HG03060 (cell line): Measurements from ENCODE around the gene AKAP6.

Experiments used
- ATAC-seq: cut with Tn5 transposase; IDR thresholded peaks from one replicate; pipeline ENCODE4 v1.9.1; 2021; ENCODE audit warnings: low read depth, moderate number of reproducible peaks; ENCODE audit not compliant: unreplicated experiment

AKAP6 gene

DNA sequence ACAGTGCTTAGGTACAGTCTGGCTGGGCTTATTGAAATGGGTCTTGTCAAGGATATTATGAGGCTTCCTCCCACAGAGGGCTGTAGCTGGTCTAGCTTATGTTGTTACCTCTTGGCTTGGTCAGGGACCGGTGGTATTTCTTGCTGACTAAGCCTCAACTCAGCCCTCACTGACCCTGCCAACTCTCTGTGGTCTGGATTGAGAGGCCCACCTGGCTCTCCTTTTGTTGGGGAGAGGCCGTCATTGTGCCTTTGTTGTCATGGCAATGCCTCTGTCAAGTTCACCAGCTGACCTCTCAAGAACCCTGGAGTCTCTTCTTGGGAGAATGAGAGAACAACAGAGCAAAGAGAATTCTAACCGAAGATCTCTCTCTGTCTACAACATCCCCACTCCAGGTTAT, 364.0 kb downstream of the AKAP6 start:
- ATAC-seq = no peak

DNA sequence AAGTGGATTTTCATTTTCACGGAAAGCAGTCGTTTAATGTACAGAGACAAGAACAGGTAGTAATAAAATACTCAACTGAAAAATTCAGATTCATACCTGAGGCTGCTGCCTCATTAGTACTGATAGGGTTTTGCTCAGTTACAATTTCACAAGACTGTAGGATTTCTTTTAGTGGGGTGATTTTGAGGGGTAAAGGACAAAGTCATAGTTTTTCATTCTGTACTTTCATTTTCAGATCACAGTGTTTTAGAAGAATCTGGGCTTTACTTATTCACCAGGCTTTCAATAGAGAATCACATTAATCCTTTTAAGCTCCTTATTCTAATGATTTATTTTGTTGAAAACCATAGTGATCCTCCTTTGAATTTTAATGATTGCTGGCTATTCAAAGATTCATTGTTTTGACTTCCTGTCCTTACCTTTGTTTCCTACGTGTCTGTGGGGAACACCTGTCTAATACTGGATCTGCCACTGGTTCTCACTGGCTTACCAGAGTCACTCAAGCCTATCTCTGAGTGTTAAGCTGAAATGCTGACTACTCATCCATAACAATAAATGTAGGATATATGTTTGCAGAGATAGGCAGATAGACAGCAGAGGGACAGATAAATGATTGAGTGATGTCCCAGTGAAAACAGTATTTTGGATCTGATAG, 365.8 kb downstream of the AKAP6 start:
- ATAC-seq = no peak

DNA sequence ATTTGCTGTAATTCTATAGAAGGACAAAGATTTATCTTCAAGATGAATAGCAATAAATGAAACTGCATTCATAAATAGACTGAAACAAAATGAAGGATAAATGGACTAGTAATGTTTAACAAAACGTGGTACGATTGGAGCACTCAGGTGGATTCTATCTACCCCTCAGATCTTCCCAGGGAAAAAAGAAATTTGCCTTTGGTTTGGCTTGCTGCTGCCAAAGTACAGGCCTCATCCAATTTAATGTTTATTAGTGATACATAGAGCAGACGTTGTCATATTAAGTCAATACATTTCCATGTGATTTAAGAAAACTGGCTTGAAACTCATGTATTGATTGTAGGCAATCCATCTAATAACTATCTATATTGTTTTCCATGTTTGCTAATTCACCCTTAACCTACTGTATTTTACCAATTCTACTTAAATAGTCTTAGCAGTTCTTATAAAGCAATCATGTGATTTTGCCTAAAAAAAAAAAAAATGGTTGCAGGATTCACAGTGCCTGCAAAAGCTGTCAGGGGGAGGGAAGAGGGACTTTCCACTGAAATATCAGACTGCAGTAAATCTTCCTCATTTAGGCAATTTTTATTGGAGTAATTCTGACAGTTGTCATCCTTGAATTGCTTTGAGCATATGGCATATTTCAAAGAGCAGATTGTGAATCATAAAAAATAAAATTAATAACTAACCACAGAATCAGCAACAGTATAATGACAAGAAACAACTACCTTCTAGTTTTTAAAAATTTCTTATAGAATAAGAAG, 367.4 kb downstream of the AKAP6 start:
- ATAC-seq = no peak

DNA sequence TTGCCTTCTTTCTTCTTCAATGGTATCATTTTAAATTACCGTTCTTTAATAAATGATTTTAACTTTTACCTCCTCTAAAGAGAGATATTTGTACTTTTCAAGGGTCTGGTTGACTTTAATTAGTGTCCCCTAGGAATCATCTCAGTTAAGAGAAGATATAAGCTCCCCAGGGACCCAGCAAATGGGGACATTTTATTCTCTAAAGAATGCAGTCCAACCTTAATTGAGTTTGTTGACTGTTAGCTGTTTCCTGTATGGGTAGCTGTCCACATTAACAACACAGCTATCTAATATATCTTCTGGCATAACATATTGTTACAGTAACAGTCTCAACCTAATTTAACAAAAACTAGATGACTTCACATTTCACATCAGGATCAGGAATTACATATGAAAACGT, 368.0 kb downstream of the AKAP6 start:
- ATAC-seq = no peak

DNA sequence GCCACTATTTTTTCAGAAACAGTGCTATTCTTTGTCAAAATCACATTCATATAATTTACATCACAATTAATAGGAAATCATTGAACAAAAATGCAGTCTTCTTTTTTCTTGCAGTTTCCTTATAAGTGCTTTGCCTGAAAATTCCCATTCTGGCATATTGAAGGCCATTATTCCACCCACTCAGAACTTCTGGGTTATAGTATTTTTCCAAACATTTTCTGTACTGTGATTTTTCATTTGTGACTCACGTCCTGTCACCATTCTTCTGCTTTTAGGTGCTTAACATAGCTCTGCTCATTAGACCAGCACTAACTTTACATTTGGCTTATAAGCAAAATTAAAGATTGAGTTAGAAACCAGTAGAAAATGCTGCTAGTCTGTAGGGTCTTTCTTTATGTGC, 368.6 kb downstream of the AKAP6 start:
- no peak for ATAC-seq

DNA sequence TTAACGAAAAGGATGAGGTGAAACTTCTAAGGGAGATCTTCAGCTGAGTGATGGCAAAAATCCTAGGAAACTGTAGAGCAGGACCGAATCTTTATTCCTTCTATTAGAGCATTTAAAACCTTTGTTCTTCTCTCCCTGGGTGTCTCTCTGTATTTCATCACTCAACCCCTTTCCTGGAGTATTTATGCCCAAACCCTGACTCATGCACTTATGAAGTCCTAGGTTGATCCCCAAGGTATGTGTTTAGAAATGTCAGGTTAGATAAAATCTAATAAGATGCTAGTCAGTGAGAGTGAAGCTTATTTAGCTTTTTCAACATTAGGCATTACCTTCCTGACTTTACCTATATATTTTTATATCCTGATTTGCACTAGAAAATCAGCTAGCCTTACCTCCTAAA, 369.7 kb downstream of the AKAP6 start:
- no peak for ATAC-seq

DNA sequence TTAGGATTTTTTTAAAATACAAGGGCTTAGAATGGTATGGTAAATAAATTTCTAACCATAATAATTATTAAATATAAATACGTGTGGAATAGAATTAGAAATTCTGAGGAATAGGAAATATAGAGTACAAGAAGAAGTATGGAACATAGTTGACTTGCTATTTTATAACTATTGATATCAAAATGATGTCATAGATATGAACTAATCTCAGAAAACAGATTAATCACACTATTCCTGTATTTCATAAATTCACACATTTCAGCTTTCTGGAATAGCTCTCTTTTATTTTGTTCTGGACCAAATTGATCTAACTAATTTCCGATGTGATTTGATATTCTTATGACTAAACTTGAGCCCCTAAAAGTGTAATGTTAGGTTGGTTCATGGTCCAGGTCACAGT, 372.4 kb downstream of the AKAP6 start:
- ATAC-seq = no peak

DNA sequence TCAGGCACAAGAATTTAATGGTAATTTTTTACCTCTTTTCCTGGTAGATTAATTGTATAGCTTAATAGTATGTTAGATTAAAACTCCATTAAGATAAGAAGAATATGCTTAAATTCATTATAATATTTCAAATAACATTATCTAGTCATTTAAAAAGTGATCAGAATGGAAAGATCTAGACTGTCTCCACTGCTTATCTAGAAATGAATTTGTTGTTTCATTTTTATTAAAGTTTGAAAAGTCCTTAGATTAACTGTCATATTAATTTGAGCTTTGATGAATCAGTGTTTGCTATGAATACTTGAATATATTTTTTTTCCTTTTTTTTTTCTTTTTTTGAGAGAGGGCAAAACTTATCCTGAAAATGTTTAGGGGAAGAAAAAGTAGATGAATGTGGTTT, 373.0 kb downstream of the AKAP6 start:
- no peak for ATAC-seq

DNA sequence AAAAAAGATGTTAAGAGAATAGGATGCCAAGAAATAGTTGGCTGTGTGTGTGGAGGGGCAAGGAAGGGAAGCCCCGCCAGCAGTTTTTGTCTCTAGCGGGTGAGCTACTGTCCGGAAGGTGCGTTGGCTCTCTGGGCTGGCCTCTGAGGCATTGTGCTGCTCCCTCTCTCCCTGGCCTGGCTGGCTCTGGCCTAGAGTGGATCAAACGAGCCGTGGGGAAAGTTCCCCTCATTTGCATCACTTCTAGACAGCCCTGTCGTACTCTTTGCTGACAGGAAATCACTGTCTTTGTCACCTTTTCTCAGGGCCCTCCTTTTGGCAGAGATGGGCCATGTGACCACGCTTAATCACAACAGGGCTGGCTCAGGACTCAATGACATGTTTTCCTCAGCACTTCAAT, 373.5 kb downstream of the AKAP6 start:
- peak; percentile 76 for ATAC-seq

DNA sequence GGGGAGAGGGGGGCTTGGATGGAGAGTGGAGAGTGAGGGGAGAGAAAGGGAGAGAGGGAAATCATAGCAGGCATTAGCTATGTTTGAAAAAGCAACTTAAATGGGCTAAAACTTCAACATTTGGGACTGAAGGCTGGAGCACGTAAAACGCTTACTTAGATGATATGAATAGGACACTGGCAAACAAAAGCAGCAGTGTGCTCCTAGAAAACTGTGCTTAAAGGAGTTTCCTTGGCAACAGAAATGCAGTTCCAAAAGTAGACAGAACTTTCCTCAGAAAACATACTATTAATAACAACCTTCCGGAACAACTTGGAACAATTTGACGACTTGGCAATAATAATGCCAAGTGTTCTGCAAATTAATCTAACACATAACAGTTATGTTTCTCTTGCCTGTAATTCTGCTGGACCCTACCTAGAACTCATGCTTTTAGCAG, 374.1 kb downstream of the AKAP6 start:
- ATAC-seq = no peak

DNA sequence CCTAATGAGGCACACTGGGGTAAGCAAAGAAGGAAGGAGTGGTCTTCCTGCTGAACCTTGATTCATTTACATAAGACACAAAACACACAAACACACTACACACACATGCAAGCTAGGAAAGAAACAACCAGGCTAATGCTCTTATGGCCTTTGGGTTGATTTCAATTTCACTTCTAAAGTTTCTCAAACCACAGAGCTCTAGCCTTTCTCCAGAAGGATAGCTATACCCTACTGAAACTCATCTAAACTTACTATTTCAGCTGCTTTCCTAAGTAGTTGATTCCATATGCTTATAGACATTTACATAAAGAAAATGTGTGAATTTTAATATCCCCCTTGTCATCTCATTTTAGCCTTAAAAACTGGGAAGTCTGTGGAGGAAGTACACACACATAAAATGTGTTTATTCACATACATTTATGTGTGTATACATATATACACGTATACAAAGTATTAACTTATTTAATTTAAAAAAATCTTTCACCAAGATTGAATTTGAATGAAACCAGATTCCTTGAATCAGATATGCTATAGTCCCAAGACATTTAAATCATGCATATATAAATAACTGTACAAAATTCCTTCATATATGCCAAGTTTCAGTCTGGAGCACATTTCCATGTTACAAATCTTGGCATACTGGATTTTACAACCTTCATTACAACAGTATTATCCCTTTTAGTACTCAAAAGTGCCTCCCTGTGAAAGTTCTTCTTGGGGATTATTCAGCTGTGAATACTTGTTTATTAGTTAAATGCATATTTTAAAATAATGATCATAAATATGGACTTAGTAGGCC, 377.8 kb downstream of the AKAP6 start:
- no peak for ATAC-seq

DNA sequence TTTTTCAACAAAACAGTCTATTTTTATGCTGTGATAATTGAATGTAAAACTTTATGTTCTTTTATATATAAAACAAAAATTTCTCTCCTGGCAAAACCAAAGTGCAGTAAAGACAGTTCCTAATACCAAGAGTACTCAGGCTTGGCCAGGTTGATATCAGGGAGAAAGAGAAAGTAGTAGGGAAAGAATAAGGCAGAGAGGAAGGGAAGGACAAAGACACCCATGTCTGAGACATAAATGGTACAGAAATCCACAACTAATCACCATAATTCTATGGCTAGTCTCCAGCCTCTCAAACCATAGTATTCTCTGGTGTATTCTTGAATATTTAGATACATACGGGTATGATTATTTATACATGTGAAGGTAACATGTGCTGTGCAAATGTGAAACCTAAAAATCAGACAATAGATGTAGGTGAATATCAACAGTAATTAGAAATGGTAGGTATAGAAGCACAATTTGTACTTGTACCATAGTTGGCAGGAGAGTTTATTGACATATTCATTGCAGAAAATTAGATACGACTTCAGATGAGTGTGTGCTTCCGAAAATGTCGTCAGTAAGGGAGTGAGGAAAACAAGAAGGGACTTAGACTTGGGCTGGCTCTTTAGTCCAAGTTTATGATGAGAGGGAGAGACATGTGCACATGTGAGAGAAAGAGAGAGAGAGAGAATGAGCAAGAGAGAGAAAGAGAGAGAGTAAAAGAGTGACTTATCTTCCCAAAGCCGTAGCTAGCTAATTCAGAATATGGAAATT, 378.8 kb downstream of the AKAP6 start:
- ATAC-seq = no peak

DNA sequence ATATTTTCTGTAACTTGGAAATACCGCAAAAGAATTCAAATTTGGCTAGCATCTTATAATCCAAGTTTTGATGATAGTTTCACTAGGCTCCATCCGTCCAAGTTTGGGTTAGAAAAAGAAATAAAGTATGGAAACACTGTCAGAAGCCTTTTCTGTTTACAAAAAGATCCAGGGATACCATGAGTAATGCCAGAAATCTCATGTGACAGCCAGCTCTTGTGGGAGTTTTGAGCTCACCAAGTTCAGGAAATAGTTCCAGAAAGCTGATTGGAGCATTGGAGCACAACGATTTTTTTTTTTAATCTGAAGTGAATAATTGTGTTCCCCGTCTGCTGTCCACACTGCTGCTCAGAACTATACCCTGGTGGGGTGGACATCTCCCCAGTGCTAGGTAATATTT, 379.9 kb downstream of the AKAP6 start:
- no peak for ATAC-seq

DNA sequence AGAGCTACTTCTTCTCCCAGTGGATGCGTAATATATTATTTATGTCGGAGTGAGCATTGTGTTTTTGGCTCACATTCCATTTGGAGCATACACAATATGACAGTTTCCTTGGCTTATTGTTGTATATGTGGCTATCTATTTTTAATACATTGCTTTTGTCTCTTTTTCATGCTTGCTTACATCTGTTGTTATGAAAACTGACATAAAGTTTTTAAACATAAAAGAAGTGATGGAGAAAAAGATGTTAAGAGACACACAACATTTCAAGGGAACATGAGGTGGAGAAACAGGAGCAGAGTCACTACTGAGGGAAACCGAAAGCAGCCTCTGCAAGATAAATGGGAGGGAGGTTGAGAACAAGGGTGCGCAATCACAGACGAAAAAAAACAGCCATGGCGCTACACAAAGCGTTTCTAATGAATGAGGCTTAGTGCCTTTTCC, 381.2 kb downstream of the AKAP6 start:
- no peak for ATAC-seq

DNA sequence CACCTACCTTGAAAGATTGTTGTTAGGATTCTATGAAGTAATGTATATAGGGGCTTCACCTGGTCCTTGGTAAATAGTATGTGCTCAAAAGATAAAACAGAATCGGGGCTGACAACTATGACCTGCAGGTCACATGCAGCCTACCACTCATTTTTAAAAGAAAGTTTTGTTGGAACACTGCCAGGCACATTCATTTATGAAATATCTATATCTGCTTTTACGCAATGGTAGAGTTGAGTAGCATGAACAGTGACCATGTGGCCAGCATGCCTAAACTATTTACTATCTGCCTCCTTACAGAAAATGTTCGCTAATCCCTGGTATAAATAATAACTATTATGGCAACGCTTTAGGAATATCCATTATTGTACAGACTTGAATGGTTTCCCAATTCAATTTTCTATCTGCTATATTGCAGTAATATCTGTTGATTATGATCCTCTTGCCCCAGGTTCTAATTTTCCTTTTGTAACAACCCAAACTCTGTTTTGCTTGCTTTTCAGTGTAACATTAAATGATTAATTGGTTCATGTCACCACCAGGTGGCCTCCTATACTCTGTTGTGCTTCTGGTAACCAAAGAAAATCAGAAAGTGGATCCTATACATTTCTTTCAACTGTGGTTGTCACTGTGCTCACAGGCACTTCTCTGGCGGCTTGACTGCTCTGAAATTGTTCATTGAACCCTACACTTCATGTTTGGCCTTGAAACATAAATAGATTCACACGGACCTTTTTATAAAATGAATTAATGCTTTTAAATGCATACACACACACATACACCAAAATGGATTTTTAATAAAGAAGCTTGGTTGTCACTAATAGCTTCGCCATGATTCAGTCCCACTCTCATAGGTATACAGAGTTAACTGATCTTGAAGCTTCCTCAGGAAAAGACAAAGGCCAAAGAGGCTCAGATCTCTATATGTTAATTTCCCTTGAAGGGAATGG, 381.9 kb downstream of the AKAP6 start:
- no peak for ATAC-seq

DNA sequence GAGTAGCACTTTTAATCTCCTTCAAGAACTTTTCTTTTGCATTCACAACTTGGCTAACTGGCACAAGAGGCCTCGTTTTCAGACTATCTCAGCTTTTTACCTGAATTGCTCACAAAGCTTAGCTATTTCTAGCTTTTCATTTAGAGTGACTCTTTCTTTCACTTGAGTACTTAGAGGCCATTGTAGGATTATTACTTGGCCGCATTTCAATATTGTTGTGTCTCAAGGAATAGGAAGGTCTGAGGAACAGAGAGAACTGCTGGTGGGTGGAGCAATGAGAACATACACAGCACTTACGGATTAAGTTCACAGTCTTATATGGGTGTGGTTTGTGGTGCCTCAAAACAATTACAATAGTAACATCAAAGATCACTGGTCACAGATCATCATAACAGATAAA, 384.8 kb downstream of the AKAP6 start:
- no peak for ATAC-seq

DNA sequence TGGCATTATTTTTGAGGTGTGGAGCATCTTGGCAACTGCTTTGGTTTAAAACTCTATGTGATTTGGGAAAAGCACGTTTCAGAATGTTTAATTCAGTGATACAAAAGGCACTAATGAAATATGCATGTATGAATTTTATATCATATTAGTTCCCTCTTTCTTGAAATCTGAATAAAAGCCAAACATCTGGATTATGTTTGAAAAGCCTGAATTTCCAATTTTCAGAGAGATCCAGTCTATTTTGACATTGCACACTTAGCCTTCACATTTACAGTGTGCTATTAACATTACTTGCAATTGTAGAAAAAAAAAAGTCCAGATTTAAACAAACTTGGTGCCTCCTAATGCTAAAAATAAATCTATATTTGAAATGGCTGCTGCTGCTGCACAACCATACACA, 390.5 kb downstream of the AKAP6 start:
- no peak for ATAC-seq

DNA sequence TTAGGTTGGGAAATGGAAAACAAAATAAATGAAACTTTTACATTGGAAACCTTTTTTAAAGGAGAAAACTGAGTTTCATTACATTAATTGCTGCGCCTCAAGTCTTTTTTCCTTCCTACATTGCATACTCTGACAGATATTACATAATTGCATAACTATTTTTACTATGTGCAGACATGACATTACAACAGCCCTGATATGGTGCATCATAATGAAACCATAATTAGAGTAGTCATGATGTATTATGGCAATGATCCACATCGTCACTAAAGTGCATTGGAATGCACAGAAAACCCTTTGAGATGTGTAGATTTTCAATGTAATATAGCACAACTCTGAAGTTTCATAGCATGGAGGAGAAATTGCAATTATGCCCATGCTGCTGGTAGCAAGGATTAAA, 391.8 kb downstream of the AKAP6 start:
- ATAC-seq = no peak

DNA sequence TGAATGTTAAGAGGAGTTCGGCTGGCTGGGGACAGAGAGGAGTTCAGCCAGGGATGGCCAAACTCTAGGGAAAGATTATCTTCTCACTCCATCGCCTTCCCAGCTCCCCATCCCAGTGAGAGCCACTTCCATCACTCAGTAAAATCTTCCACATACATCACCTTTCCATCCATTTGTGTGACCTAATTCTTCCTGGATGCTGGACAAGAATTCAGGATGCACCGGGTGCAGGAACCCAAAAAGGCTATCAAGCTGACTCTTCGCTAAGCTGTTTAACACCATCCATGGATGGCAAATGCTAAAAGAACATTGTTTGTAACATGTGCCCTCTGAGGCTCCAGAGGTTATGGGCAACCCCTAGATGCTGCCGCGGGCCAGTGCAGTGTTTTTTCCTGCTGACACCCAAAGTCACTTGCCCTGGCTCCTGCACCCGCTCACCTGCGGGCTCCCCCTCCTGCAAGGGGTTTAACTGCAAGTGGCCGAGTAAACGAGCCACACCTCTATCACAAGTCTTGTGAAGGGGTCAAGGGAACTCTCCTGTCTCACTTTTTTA, 393.6 kb downstream of the AKAP6 start:
- ATAC-seq = no peak
